B cell (primary cell): Measurements from ENCODE around the gene FNDC4. TPM values are rescaled to one million over a fixed set of nuclear protein-coding genes. Genes with fewer than 3 reads are reported as not detected.

Experiments
- ATAC-seq: fragments of 200-7000 bp; cut with Tn5 transposase; one replicate; pipeline ENCODE4 v1.10.0; 2021; ENCODE audit warnings: low read depth, mild to moderate bottlenecking, moderate number of reproducible peaks, moderate library complexity
- CTCF ChIA-PET: fragments of 350-600 bp; sonication (Branson Sonifier 250); formaldehyde crosslinking; loops from one replicate; lab custom pipeline; 2021; ENCODE audit warnings: antibody characterized with exemption, inconsistent platforms; lab: Charles Lee
- POLR2A ChIA-PET: fragments of 350-600 bp; sonication (Branson Sonifier 250); formaldehyde crosslinking; loops from one replicate; lab custom pipeline; 2021; ENCODE audit warnings: antibody characterized with exemption; lab: Charles Lee
- DNase-seq: peaks from one replicate; pipeline ENCODE4 v3.0.0; 2013
- H2AFZ ChIP-seq: 2 replicates; pipeline ENCODE4 v1.6.1; 2012; ENCODE audit warnings: mild to moderate bottlenecking, low read depth, low read length; ENCODE audit not compliant: insufficient read depth, poor library complexity, severe bottlenecking
- H3K27ac ChIP-seq, 2 donors: 1 replicate in 1 of 2; 2 replicates in 1 of 2; pipeline ENCODE4 v1.5.1; 2012 to 2013; ENCODE audit warnings: low read length in 2 of 2, mild to moderate bottlenecking in 2 of 2, moderate library complexity in 1 of 2
- H3K27me3 ChIP-seq, 4 experiments: fragments of 200-600 bp in 1 of 4; sonication (generic) in 1 of 4; replicated peaks in 1 of 4; 1 replicate in 2 of 4; 2 replicates in 2 of 4; pipeline versions ENCODE4 v1.6.1 to v1.7.0; 2013 to 2016; ENCODE audit warnings: low read length in 3 of 4, mild to moderate bottlenecking in 2 of 4, mixed read lengths in 1 of 4, moderate library complexity in 1 of 4; ENCODE audit not compliant: insufficient read depth in 4 of 4, control insufficient read depth in 3 of 4; ENCODE audit errors: control extremely low read depth in 1 of 4
- H3K36me3 ChIP-seq, 2 experiments: replicated peaks in 1 of 2; 1 replicate in 1 of 2; 2 replicates in 1 of 2; pipeline versions ENCODE4 v1.6.1 to v1.7.1; 2013; ENCODE audit warnings: low read length in 1 of 2; ENCODE audit not compliant: insufficient read depth in 2 of 2, control insufficient read depth in 1 of 2; ENCODE audit errors: control extremely low read depth in 1 of 2, extremely low read depth in 1 of 2
- H3K4me1 ChIP-seq, 2 donors: fragments of 200-600 bp in 1 of 2; sonication (generic) in 1 of 2; 1 replicate in 1 of 2; 2 replicates in 1 of 2; pipeline versions ENCODE4 v1.5.1 to v1.6.1; 2013 to 2017; ENCODE audit warnings: low read length in 2 of 2; ENCODE audit not compliant: control insufficient read depth in 2 of 2, insufficient read depth in 2 of 2
- H3K4me2 ChIP-seq: replicated peaks from 2 replicates; pipeline ENCODE3; 2012; ENCODE audit warnings: mild to moderate bottlenecking, low read depth, low read length; ENCODE audit not compliant: poor library complexity, severe bottlenecking
- H3K4me3 ChIP-seq, 5 experiments: fragments of 200-600 bp in 1 of 5; sonication (generic) in 1 of 5; 1 replicate in 3 of 5; 2 replicates in 2 of 5; pipeline versions ENCODE4 v1.5.1 to v1.7.0; 2011 to 2016; ENCODE audit warnings: low read length in 4 of 5, mild to moderate bottlenecking in 4 of 5, low read depth in 2 of 5, control low read depth in 1 of 5, moderate library complexity in 1 of 5; ENCODE audit not compliant: insufficient read depth in 1 of 5; ENCODE audit errors: control extremely low read depth in 1 of 5, extremely low read depth in 1 of 5
- H3K79me2 ChIP-seq: fragments of 200-600 bp; sonication (generic); one replicate; pipeline ENCODE4 v1.6.0; 2016; ENCODE audit warnings: low read length; ENCODE audit not compliant: control insufficient read depth, insufficient read depth
- H3K9ac ChIP-seq: fragments of 200-600 bp; sonication (generic); 2 replicates; pipeline ENCODE4 v1.6.1; 2017; ENCODE audit warnings: mild to moderate bottlenecking, low read length, moderate library complexity
- H3K9me3 ChIP-seq, 3 donors: one replicate each; pipeline versions ENCODE4 v1.6.1 to v1.7.1; 2013; ENCODE audit warnings: low read length in 2 of 3; ENCODE audit not compliant: control insufficient read depth in 2 of 3, insufficient read depth in 1 of 3; ENCODE audit errors: control extremely low read depth in 1 of 3
- H4K20me1 ChIP-seq: 2 replicates; pipeline ENCODE4 v1.6.0; 2012; ENCODE audit warnings: mild to moderate bottlenecking, low read length; ENCODE audit not compliant: insufficient read depth, control insufficient read depth, poor library complexity, severe bottlenecking
- H3K27ac Mint-ChIP-seq: one replicate; pipeline ENCODE4 v1.8.0; 2021; ENCODE audit warnings: mixed read lengths
- H3K27me3 Mint-ChIP-seq: one replicate; pipeline ENCODE4 v1.8.0; 2021; ENCODE audit warnings: mixed read lengths
- H3K4me1 Mint-ChIP-seq: one replicate; pipeline ENCODE4 v1.8.0; 2021; ENCODE audit warnings: mixed read lengths
- H3K4me3 Mint-ChIP-seq: one replicate; pipeline ENCODE4 v1.8.0; 2021; ENCODE audit warnings: mixed read lengths
- H3K9me3 Mint-ChIP-seq: one replicate; pipeline ENCODE4 v1.8.0; 2022; ENCODE audit warnings: mixed read lengths; ENCODE audit not compliant: insufficient read depth
- CTCF ChIP-seq: fragments of 200-600 bp; IDR thresholded peaks from one replicate; pipeline ENCODE4 v1.8.0; 2022; ENCODE audit warnings: antibody characterized with exemption, mild to moderate bottlenecking
- EZH2 ChIP-seq: IDR thresholded peaks from 2 replicates; pipeline ENCODE4 v1.6.1; 2012; ENCODE audit warnings: borderline replicate concordance, low read depth, mild to moderate bottlenecking, moderate library complexity, low read length; ENCODE audit not compliant: insufficient read depth, poor library complexity, severe bottlenecking
- WGBS: methylation state at CpG from one replicate; pipeline ENCODE4 v1.1.5; 2013; ENCODE audit warnings: missing lambda C conversion rate; ENCODE audit not compliant: insufficient coverage; 5-methylcytosine and 5-hydroxymethylcytosine counted together
- intact Hi-C: fragments of 100-400 bp; cut with micrococcal nuclease; formaldehyde crosslinking; loops from one replicate; pipeline ENCODE4 v1.10.0; 2022
- polyA plus RNA-seq: library from polyadenylated mRNA; depleted of rRNA; stranded (reverse); fragments of >200 nt; gene quantifications from 2 replicates; pipeline ENCODE4 v1.2.3, GENCODE V29; 2012
- small RNA-seq: library from RNA; depleted of rRNA; stranded (forward); fragments of <200 nt; gene quantifications from one replicate; pipeline ENCODE3, GENCODE V24; 2012; ENCODE audit warnings: low replicate concordance, low read depth; ENCODE audit not compliant: insufficient read length
- total RNA-seq, 2 donors: library from RNA; stranded (reverse); fragments of 120-200 nt in 1 of 2; gene quantifications; 1 replicate in 1 of 2; 2 replicates in 1 of 2; pipeline versions ENCODE4 v1.2.3 to v1.2.4, GENCODE V29; 2013 to 2022

Gene FNDC4
- total and polyA plus RNA-seq, 2 donors (not counting 1 experiment from before 2014, with no cell fraction given) = 0.31 TPM; not detected in 1

- H3K4me3 Mint-ChIP-seq = peak within 1 kb of the TSS; percentile 72
- Histone ChIP-seq H3K27ac (no peak within 1 kb of the TSS), H3K4me3 (peak within 1 kb of the TSS in 3 of 5 experiments; percentile 19 to 37 (median 27)), H3K9me3 (no peaks in the 10 kb centered on the region), H3K4me1 (peaks cover 3 to 6% of the 10 kb centered on the region in 2 donors), H3K27me3 (no peaks in the 10 kb centered on the region), H3K79me2 (no peaks in the 10 kb centered on the region), H3K4me2 (peak within 1 kb of the TSS; percentile 70), H2AFZ (peak within 1 kb of the TSS; percentile 49), H3K36me3 (peaks cover 3 to 46% of the 10 kb centered on the region in 2 experiments), H3K9ac (peak within 1 kb of the TSS; percentile 32), H4K20me1 (no peaks in the 10 kb centered on the region)
- WGBS = 79% methylated on average over 78 of the region's 80 CpGs
- intact Hi-C loops = loop anchor here (1.0 to 10.0 kb wide), 5 partner anchors 14 to 243 kb away; partner anchors contain the start of genes IFT172, NRBP1 and PPM1G
- CTCF ChIA-PET = interaction anchor here (1.6 kb wide), 1 partner anchor 10 kb away, joined by 3 read pairs; no protein-coding TSS in a partner anchor
- POLR2A ChIA-PET = no interaction called here
- no peak for TF ChIP-seq EZH2
- peak; percentile 58 for TF ChIP-seq CTCF
- H3K27ac Mint-ChIP-seq = peak within 1 kb of the TSS; percentile 72
- ATAC-seq (peak; percentile 98), DNase-seq (peak; percentile 70)
- H3K9me3 Mint-ChIP-seq = no peaks in the 10 kb centered on the region
- peaks cover 12% of the 10 kb centered on the region for H3K4me1 Mint-ChIP-seq
- no peaks in the 10 kb centered on the region for H3K27me3 Mint-ChIP-seq
Measured at GRCh38 chr2:27441958-27442919, 52.8 kb downstream of the FNDC4 start, which contains the start of gene KRTCAP3. Gene KRTCAP3 (plus strand): TSS chr2:27442381. CDS start chr2:27442413, 32 bp downstream.

Small RNA genes lying within 50 kb of the gene (small RNA-seq; reads per million reads assigned to genes)
- gene RNU6-986P = not detected

Other genes with a start within 250 kb of the FNDC4 start
- gene SLC30A3, start 232.2 kb downstream of the FNDC4 start, total RNA-seq = not detected in 2 replicates
- gene SLC30A3, start 232.2 kb downstream of the FNDC4 start, polyA plus RNA-seq = 0.07 and 0.09 TPM in 2 replicates
- gene DNAJC5G, start 219.8 kb downstream of the FNDC4 start, total RNA-seq = 0.39 TPM in 1 of 2 replicates, not detected in the other
- gene DNAJC5G, start 219.8 kb downstream of the FNDC4 start, polyA plus RNA-seq = not detected in 2 replicates
- gene TRIM54, start 212.8 kb downstream of the FNDC4 start, total RNA-seq = not detected in 2 replicates
- gene TRIM54, start 212.8 kb downstream of the FNDC4 start, polyA plus RNA-seq = not detected in 2 replicates
- gene UCN, start 186.8 kb downstream of the FNDC4 start, total RNA-seq = 2.7 and 3.6 TPM in 2 replicates
- 4.3 and 4.5 TPM in 2 replicates for gene UCN, start 186.8 kb downstream of the FNDC4 start, polyA plus RNA-seq
- 103 and 111 TPM in 2 replicates for gene MPV17, start 172.1 kb downstream of the FNDC4 start, total RNA-seq
- gene MPV17, start 172.1 kb downstream of the FNDC4 start, polyA plus RNA-seq = 137 and 148 TPM in 2 replicates
- gene GTF3C2, start 138.4 kb downstream of the FNDC4 start, total RNA-seq = 114 and 121 TPM in 2 replicates
- 84.8 and 91.4 TPM in 2 replicates for gene GTF3C2, start 138.4 kb downstream of the FNDC4 start, polyA plus RNA-seq
- gene EIF2B4, start 124.9 kb downstream of the FNDC4 start, total RNA-seq = 50.5 and 56.7 TPM in 2 replicates
- 33.8 and 47.7 TPM in 2 replicates for gene EIF2B4, start 124.9 kb downstream of the FNDC4 start, polyA plus RNA-seq
- gene SNX17, start 124.6 kb downstream of the FNDC4 start, total RNA-seq = 158 and 162 TPM in 2 replicates
- gene SNX17, start 124.6 kb downstream of the FNDC4 start, polyA plus RNA-seq = 79.6 and 103 TPM in 2 replicates
- gene ZNF513, start 114.5 kb downstream of the FNDC4 start, total RNA-seq = 29.0 and 31.7 TPM in 2 replicates
- gene ZNF513, start 114.5 kb downstream of the FNDC4 start, polyA plus RNA-seq = 29.5 and 36.8 TPM in 2 replicates
- gene PPM1G, start 85.6 kb downstream of the FNDC4 start, total RNA-seq = 45.5 and 48.9 TPM in 2 replicates
- 23.7 and 27.1 TPM in 2 replicates for gene PPM1G, start 85.6 kb downstream of the FNDC4 start, polyA plus RNA-seq
- 109 and 115 TPM in 2 replicates for gene NRBP1, start 66.6 kb downstream of the FNDC4 start, total RNA-seq
- gene NRBP1, start 66.6 kb downstream of the FNDC4 start, polyA plus RNA-seq = 69.2 and 105 TPM in 2 replicates
- gene KRTCAP3, start 52.8 kb downstream of the FNDC4 start, total RNA-seq = 15.0 and 16.5 TPM in 2 replicates
- gene KRTCAP3, start 52.8 kb downstream of the FNDC4 start, polyA plus RNA-seq = 8.6 TPM in 2 replicates
- 33.3 and 41.0 TPM in 2 replicates for gene IFT172, start 5.5 kb downstream of the FNDC4 start, total RNA-seq
- 20.1 and 21.4 TPM in 2 replicates for gene IFT172, start 5.5 kb downstream of the FNDC4 start, polyA plus RNA-seq
- not detected in 2 replicates for gene GCKR, start 1.6 kb upstream of the FNDC4 start, total RNA-seq
- gene GCKR, start 1.6 kb upstream of the FNDC4 start, polyA plus RNA-seq = not detected in 2 replicates
- gene ZNF512, start 87.8 kb upstream of the FNDC4 start, total RNA-seq = 65.2 and 72.3 TPM in 2 replicates
- 26.4 and 33.3 TPM in 2 replicates for gene ZNF512, start 87.8 kb upstream of the FNDC4 start, polyA plus RNA-seq
- gene CCDC121, start 133.8 kb upstream of the FNDC4 start, total RNA-seq = 1.3 and 2.2 TPM in 2 replicates
- gene CCDC121, start 133.8 kb upstream of the FNDC4 start, polyA plus RNA-seq = 0.65 and 0.95 TPM in 2 replicates
- gene GPN1, start 133.8 kb upstream of the FNDC4 start, total RNA-seq = 26.0 and 27.8 TPM in 2 replicates
- gene GPN1, start 133.8 kb upstream of the FNDC4 start, polyA plus RNA-seq = 17.4 and 17.5 TPM in 2 replicates
- gene SUPT7L, start 168.4 kb upstream of the FNDC4 start, total RNA-seq = 40.2 and 40.7 TPM in 2 replicates
- 42.4 and 56.9 TPM in 2 replicates for gene SUPT7L, start 168.4 kb upstream of the FNDC4 start, polyA plus RNA-seq
- 23.1 and 25.6 TPM in 2 replicates for gene SLC4A1AP, start 168.7 kb upstream of the FNDC4 start, total RNA-seq
- gene SLC4A1AP, start 168.7 kb upstream of the FNDC4 start, polyA plus RNA-seq = 8.9 and 14.7 TPM in 2 replicates